Stimulated activated CD8-positive, alpha-beta memory T cell treated with anti-CD3 and anti-CD28 coated beads, Interleukin-12 subunit alpha, Interleukin-12 subunit beta, amount 100 ng/mL, for 4 hours (primary cell): Measurements from ENCODE around the gene ANK2.

Source experiments
- DNase-seq: peaks from one replicate; pipeline ENCODE4 v3.0.0-alpha.2; 2020; ENCODE audit warnings: low read depth

Gene ANK2

GRCh38 chr4:113398441-113399143 is 349.1 kb downstream of the ANK2 start:
- no peak for DNase-seq

GRCh38 chr4:113404167-113404571 is 354.7 kb downstream of the ANK2 start:
- no peak for DNase-seq

- DNase-seq: no peak
Measured at GRCh38 chr4:113404841-113405240, 355.4 kb downstream of the ANK2 start.

- no peak for DNase-seq
Measured at GRCh38 chr4:113405874-113406722, 356.6 kb downstream of the ANK2 start.

GRCh38 chr4:113406723-113407016 is 357.2 kb downstream of the ANK2 start:
- no peak for DNase-seq

- DNase-seq: no peak
Measured at GRCh38 chr4:113407409-113407808, 358.0 kb downstream of the ANK2 start.

GRCh38 chr4:113409181-113409580 is 359.7 kb downstream of the ANK2 start:
- DNase-seq: no peak

GRCh38 chr4:113410686-113411085 is 361.2 kb downstream of the ANK2 start:
- DNase-seq: no peak

- DNase-seq: no peak
Measured at GRCh38 chr4:113411496-113411938, 362.1 kb downstream of the ANK2 start.

- no peak for DNase-seq
Measured at GRCh38 chr4:113419631-113420030, 370.2 kb downstream of the ANK2 start.

GRCh38 chr4:113420938-113421337 is 371.5 kb downstream of the ANK2 start:
- DNase-seq: no peak

GRCh38 chr4:113423631-113424030 is 374.2 kb downstream of the ANK2 start:
- no peak for DNase-seq

- no peak for DNase-seq
Measured at GRCh38 chr4:113433116-113433515, 383.7 kb downstream of the ANK2 start.
